GM23248 (cell line): Measurements from ENCODE around the gene RASGRF1. TPM values are rescaled to one million over a fixed set of nuclear protein-coding genes. Genes with fewer than 3 reads are reported as not detected.

ENCODE experiments used
- DNase-seq: peaks from one replicate; pipeline ENCODE4 v3.0.0-alpha.2; 2015
- H2AFZ ChIP-seq: fragments of 200-600 bp; sonication (generic); 2 replicates; pipeline ENCODE4 v1.6.1; 2016; ENCODE audit warnings: antibody characterized with exemption
- H3F3A ChIP-seq: fragments of 200-600 bp; sonication (generic); 2 replicates; pipeline ENCODE4 v1.6.1; 2016; ENCODE audit warnings: mild to moderate bottlenecking, antibody characterized with exemption, mixed run types; ENCODE audit not compliant: insufficient read depth
- H3K27ac ChIP-seq: fragments of 200-600 bp; sonication (generic); 2 replicates; pipeline ENCODE4 v1.5.1; 2016; ENCODE audit warnings: mild to moderate bottlenecking
- H3K27me3 ChIP-seq: fragments of 200-600 bp; sonication (generic); replicated peaks from 2 replicates; pipeline ENCODE4 v1.6.1; 2016; ENCODE audit warnings: mild to moderate bottlenecking; ENCODE audit not compliant: insufficient read depth
- H3K36me3 ChIP-seq: fragments of 200-600 bp; sonication (generic); 2 replicates; pipeline ENCODE4 v1.6.1; 2016; ENCODE audit warnings: low read depth, mild to moderate bottlenecking
- H3K4me1 ChIP-seq: fragments of 200-600 bp; sonication (generic); 2 replicates; pipeline ENCODE4 v1.6.1; 2016; ENCODE audit warnings: mild to moderate bottlenecking; ENCODE audit not compliant: insufficient read depth
- H3K4me2 ChIP-seq: fragments of 200-600 bp; sonication (generic); one replicate; pipeline ENCODE4 v1.6.1; 2016; ENCODE audit warnings: mild to moderate bottlenecking; ENCODE audit not compliant: unreplicated experiment
- H3K4me3 ChIP-seq: fragments of 200-600 bp; sonication (generic); 2 replicates; pipeline ENCODE4 v1.5.1; 2016; ENCODE audit warnings: mild to moderate bottlenecking
- H3K79me2 ChIP-seq: fragments of 200-600 bp; sonication (generic); 2 replicates; pipeline ENCODE4 v1.6.1; 2016; ENCODE audit warnings: mild to moderate bottlenecking; ENCODE audit not compliant: insufficient read depth
- H3K9ac ChIP-seq: fragments of 200-600 bp; sonication (generic); 2 replicates; pipeline ENCODE4 v1.6.1; 2016; ENCODE audit warnings: mild to moderate bottlenecking
- H3K9me2 ChIP-seq: fragments of 200-600 bp; sonication (generic); 2 replicates; pipeline ENCODE4 v1.6.1; 2016; ENCODE audit warnings: mixed run types, mild to moderate bottlenecking, moderate library complexity; ENCODE audit not compliant: insufficient read depth
- H3K9me3 ChIP-seq: fragments of 200-600 bp; sonication (generic); one replicate; pipeline ENCODE4 v1.6.1; 2017; ENCODE audit warnings: low read depth
- H4K20me1 ChIP-seq: fragments of 200-600 bp; sonication (generic); 2 replicates; pipeline ENCODE4 v1.6.0; 2016; ENCODE audit not compliant: insufficient read depth
- EZH2 ChIP-seq: fragments of 200-600 bp; sonication (generic); IDR thresholded peaks from 2 replicates; pipeline ENCODE4 v1.6.1; 2018; ENCODE audit warnings: antibody characterized with exemption, mild to moderate bottlenecking; ENCODE audit not compliant: insufficient read depth, poor library complexity, severe bottlenecking
- EZH2phosphoT487 ChIP-seq: fragments of 200-600 bp; sonication (generic); IDR thresholded peaks from 2 replicates; pipeline ENCODE4 v1.6.1; 2018; ENCODE audit warnings: antibody characterized with exemption, moderate library complexity, mild to moderate bottlenecking, low read depth; ENCODE audit not compliant: insufficient read depth
- WGBS, 2 experiments: methylation state at CpG; one replicate each; pipeline ENCODE4 v1.1.6; 2015 to 2017; ENCODE audit warnings: low lambda C conversion rate in 2 of 2, low coverage in 1 of 2; ENCODE audit errors: missing lambda C conversion rate in 2 of 2; 5-methylcytosine and 5-hydroxymethylcytosine counted together
- in situ Hi-C: fragments of 300-500 bp; cut with MboI; formaldehyde crosslinking; loops from 2 replicates; pipeline ENCODE4 v1.15.0; 2020
- polyA plus RNA-seq: library from polyadenylated mRNA; unstranded; fragments of >200 nt; fragmentation: Nextera tagmentation; extraction: Ambion mirVana; gene quantifications from 2 replicates; pipeline ENCODE4 v1.2.1, GENCODE V29; 2016
- total RNA-seq: library from RNA; depleted of rRNA; stranded (reverse); fragments of >200 nt; shearing (Covaris generic); gene quantifications from 2 replicates; pipeline ENCODE4 v1.2.3, GENCODE V29; 2014

RASGRF1 gene
- total and polyA plus RNA-seq, 2 experiments from 2014 or later = not detected

DNA sequence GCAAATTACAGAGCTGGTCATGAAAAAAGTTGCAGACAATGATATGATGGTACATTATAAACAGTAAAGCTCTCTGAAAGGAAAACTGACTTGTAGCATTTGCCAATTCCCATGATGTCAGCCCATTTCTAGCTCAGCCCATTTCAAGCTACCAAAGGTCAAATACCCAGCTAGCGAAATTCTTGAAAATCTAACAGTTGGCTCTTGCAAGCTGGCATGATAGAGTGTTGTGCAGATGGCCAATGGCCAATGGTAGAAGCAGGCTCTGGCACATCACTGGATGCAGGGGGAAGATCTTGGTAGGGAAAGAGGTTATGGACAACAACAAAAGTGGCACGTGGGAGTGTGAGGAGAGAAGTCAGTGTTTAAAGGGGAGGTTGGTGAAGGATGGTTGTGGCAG is 36.7 kb downstream of the RASGRF1 start:
- Histone ChIP-seq H3K9me2 (no peaks in the 10 kb centered on the region), H3K9me3 (no peaks in the 10 kb centered on the region), H3K9ac (no peak overlapping the region), H2AFZ (no peak overlapping the region), H3K4me3 (no peak overlapping the region), H3K27me3 (peaks cover 3% of the 10 kb centered on the region; the same call in 1 of the 2 replicates), H3K27ac (no peak overlapping the region), H4K20me1 (no peaks in the 10 kb centered on the region), H3F3A (no peaks in the 10 kb centered on the region), H3K79me2 (no peaks in the 10 kb centered on the region), H3K36me3 (no peaks in the 10 kb centered on the region), H3K4me1 (no peaks in the 10 kb centered on the region), H3K4me2 (no peak overlapping the region)
- in situ Hi-C loops = no loop called here
- DNase-seq = no peak
- 43 to 58% methylated on average over 2 of the region's 2 CpGs for WGBS, 2 experiments
- TF ChIP-seq EZH2phosphoT487 = no peak
- no peak for TF ChIP-seq EZH2

DNA sequence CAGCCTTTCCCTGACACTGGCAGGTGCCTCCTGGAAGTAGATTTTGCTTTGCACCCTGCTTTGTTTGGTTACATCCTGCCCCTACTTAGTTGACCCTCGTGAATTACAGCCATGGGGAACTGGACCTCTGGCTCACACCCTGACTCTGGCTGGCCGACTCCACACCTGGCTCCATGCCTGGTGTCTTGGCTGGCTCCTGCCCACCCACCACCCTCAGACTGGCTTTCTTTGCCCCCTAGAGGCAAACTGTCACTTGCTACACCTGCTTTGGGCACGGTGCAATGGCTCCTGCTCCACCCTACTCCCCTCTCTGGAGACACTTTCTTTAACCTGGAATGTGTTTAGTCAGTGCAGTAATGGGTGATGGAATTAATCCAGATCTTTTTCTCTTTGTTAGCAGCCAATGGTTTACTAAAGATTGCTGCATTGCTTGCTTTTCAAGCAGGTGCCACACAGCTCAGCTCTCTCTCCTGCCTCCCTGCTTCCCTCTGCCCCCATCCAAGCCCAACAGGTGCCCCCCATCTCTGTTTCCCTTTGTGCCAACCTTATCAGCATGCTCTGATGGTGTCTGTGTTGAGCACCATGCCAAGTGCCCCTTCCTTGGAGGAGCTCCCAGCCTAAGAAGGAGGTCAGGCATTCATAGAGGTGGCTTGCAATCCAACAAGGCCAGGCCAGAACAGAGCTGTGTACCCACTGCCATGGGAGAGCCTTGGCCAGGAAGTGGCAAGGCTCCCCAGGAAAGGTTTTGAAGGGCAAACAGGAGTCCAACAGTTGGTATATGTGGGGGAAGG is 38.4 kb downstream of the RASGRF1 start:
- TF ChIP-seq EZH2phosphoT487 = no peak
- TF ChIP-seq EZH2 = no peak
- Histone ChIP-seq H3K4me3 (no peak overlapping the region), H3K9me3 (no peaks in the 10 kb centered on the region), H3K79me2 (no peaks in the 10 kb centered on the region), H3K36me3 (no peaks in the 10 kb centered on the region), H3F3A (no peaks in the 10 kb centered on the region), H3K9ac (no peak overlapping the region), H3K4me1 (no peaks in the 10 kb centered on the region), H4K20me1 (no peaks in the 10 kb centered on the region), H3K9me2 (no peaks in the 10 kb centered on the region), H2AFZ (no peak overlapping the region), H3K4me2 (no peak overlapping the region), H3K27ac (no peak overlapping the region), H3K27me3 (peaks cover 2% of the 10 kb centered on the region)
- in situ Hi-C loops = no loop called here
- WGBS, 2 experiments = 18 to 24% methylated on average over 3 of the region's 3 CpGs
- DNase-seq = no peak

DNA sequence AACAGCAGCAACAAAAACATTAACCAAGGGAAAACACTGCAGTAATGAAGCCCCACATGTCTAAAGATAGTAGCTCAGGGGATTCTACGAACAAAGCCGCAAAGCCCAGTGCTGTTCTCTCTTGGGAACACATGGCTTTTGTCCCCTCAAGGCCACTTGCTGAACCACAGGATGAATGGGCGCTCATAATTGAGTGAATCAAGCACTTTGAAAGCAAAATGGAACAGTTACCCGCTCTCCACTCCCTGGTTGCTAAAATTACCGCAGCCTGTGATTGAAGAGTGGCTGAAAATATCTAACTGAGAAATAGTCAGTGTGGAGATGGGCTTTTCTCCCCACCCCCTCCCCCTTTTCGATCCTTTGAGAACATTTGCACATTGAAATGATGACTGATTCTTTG is 39.6 kb downstream of the RASGRF1 start:
- H3K4me2 ChIP-seq = no peak overlapping the region
- 55 to 62% methylated on average over 6 of the region's 6 CpGs for WGBS, 2 experiments
- in situ Hi-C loops = no loop called here
- H3F3A ChIP-seq = no peaks in the 10 kb centered on the region
- no peaks in the 10 kb centered on the region for H4K20me1 ChIP-seq
- no peak overlapping the region for H2AFZ ChIP-seq
- no peak overlapping the region for H3K27ac ChIP-seq
- no peaks in the 10 kb centered on the region for H3K9me3 ChIP-seq
- no peak overlapping the region for H3K9ac ChIP-seq
- peaks cover 6% of the 10 kb centered on the region for H3K27me3 ChIP-seq
- H3K4me3 ChIP-seq = no peak overlapping the region
- H3K36me3 ChIP-seq = no peaks in the 10 kb centered on the region
- H3K79me2 ChIP-seq = no peaks in the 10 kb centered on the region
- no peaks in the 10 kb centered on the region for H3K9me2 ChIP-seq
- H3K4me1 ChIP-seq = no peaks in the 10 kb centered on the region
- DNase-seq = no peak
- TF ChIP-seq EZH2phosphoT487 (no peak), EZH2 (no peak)

DNA sequence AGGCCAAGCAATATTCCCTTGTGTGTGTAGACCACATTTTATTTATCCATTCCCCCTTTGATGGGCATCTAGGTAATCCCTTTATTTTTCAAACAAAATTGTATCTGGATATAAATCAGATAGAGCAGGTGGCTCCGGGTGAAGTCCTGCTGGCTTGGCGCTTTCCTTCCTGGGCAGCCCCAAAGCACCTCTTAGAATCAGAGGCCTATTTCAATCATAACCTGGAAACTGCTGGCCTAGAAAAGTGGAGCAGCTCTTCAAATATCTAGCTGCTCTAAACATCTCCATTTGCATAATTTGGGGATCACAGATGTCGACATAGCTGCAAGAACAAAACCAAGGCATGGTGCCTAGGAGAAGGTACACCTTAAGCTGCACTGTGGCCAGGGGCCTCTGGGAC is 40.2 kb downstream of the RASGRF1 start:
- Histone ChIP-seq H3K27me3 (peaks cover 6% of the 10 kb centered on the region), H3K9me2 (no peaks in the 10 kb centered on the region), H3K4me1 (no peaks in the 10 kb centered on the region), H4K20me1 (no peaks in the 10 kb centered on the region), H3K9me3 (no peaks in the 10 kb centered on the region), H3F3A (no peaks in the 10 kb centered on the region), H3K36me3 (no peaks in the 10 kb centered on the region), H3K9ac (no peak overlapping the region), H3K4me2 (no peak overlapping the region), H3K4me3 (no peak overlapping the region), H3K27ac (no peak overlapping the region), H2AFZ (no peak overlapping the region), H3K79me2 (no peaks in the 10 kb centered on the region)
- no peak for DNase-seq
- 79 to 82% methylated on average over 3 of the region's 3 CpGs for WGBS, 2 experiments
- in situ Hi-C loops = no loop called here
- TF ChIP-seq EZH2 = no peak
- TF ChIP-seq EZH2phosphoT487 = no peak

DNA sequence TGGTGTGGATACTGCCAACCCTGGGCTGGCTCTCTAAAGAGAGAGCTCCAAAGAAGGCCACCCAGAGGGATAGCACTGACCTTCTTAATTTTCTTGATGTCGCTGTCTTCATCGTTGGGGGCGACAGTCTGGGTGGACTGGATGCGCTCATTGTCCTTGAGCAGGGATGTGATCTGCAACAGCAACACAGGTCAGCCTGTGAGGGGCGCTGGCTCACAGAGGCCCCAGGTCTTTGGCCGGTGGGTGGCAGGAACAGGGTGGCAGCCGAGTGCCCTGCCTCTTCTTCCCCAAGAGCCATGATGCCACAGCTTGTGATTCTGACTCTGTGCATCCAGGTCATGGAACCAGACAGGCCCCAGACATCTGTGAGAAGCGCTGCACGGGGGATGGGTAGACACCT is 41.2 kb downstream of the RASGRF1 start:
- no peak overlapping the region for H3K27ac ChIP-seq
- TF ChIP-seq EZH2 (no peak), EZH2phosphoT487 (no peak)
- H3K79me2 ChIP-seq = no peaks in the 10 kb centered on the region
- 50 to 68% methylated on average over 9 of the region's 9 CpGs for WGBS, 2 experiments
- H3K36me3 ChIP-seq = no peaks in the 10 kb centered on the region
- in situ Hi-C loops = no loop called here
- H3K9ac ChIP-seq = no peak overlapping the region
- no peaks in the 10 kb centered on the region for H3F3A ChIP-seq
- H2AFZ ChIP-seq = no peak overlapping the region
- H3K9me2 ChIP-seq = no peaks in the 10 kb centered on the region
- no peaks in the 10 kb centered on the region for H3K4me1 ChIP-seq
- no peak overlapping the region for H3K4me3 ChIP-seq
- DNase-seq = no peak
- H3K27me3 ChIP-seq = peaks cover 6% of the 10 kb centered on the region
- no peaks in the 10 kb centered on the region for H4K20me1 ChIP-seq
- no peaks in the 10 kb centered on the region for H3K9me3 ChIP-seq
- H3K4me2 ChIP-seq = no peak overlapping the region
